ENCODE data around the gene PUS7. TPM values are rescaled to one million over a fixed set of nuclear protein-coding genes. Genes with fewer than 3 reads are reported as not detected.
A peak's percentile ranks its signal among the peaks of the same experiment; 100 is the strongest.

Gene PUS7
- total and polyA plus RNA-seq, 2 of the 4 experiments (the other 2 are of a cell fraction), result 11.7 to 17.0 TPM

DNA sequence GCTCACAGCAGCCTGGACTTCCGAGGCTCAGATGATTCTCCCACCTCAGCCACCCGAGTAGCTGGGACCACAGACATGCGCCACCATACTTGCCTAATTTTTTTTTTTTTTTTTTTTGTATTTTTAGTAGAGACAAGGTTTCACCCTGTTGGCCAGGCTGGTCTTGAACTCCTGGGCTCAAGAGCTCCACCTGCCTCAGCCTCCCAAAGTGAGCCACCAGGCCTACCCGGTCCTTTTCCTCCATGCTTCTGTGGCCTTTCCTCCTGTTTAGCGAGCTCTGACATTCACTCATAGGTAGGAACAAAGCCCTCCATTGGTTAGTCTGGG lies 83.3 kb downstream of the PUS7 start:
- no TSS peak for BruUV-seq (replicated peaks)
- Histone ChIP-seq H3K36me3 (ENCODE audit: control insufficient read depth, insufficient read depth, low read length) (no peaks in the 10 kb centered on the region), H3K4me1 (ENCODE audit: control insufficient read depth, insufficient read depth, low read length) (peaks cover 7% of the 10 kb centered on the region), H2BK20ac (ENCODE audit: low read depth, low read length) (peak overlapping the region; percentile 86), H3K9me1 (ENCODE audit: insufficient read depth, low read length) (peaks cover 9% of the 10 kb centered on the region), H3K56ac (ENCODE audit: extremely low read depth, insufficient read depth, low read length) (no peak overlapping the region), H2BK5ac (ENCODE audit: low read depth, low read length, poor library complexity, severe bottlenecking) (peak overlapping the region; percentile 59), H3K18ac (ENCODE audit: low read depth, low read length) (peak overlapping the region; percentile 47; the same call in 1 of the 2 replicates), H4K91ac (ENCODE audit: insufficient read depth, low read depth, low read length) (peak overlapping the region; percentile 80), H2AK5ac (ENCODE audit: low read depth, low read length) (peak overlapping the region; percentile 57), H3K9me3 (ENCODE audit: control insufficient read depth, insufficient read depth, low read length) (no peaks in the 10 kb centered on the region), H3K4me2 (ENCODE audit: low read depth, low read length) (no peak overlapping the region; the same call in 1 of the 2 replicates), H3K23ac (ENCODE audit: low read depth, low read length) (peak overlapping the region; percentile 39; the same call in 1 of the 2 replicates), H4K8ac (ENCODE audit: low read depth in 2 of 2, low read length in 2 of 2) (peak overlapping the region; percentile 9 to 67; a peak in 2 of 4 replicates), H3K27me3 (ENCODE audit: control insufficient read depth, insufficient read depth, low read length) (no peaks in the 10 kb centered on the region), H3K14ac (replicated peaks; ENCODE audit: low read depth, low read length) (peak overlapping the region; percentile 76), H2BK15ac (ENCODE audit: low read depth, low read length) (peak overlapping the region; percentile 69; the same call in 1 of the 3 replicates), H3K9ac (ENCODE audit: low read depth, low read length) (no peak overlapping the region), H3K79me1 (ENCODE audit: low read depth in 1 of 2, low read length in 2 of 2) (no peaks in the 10 kb centered on the region), H2BK120ac (ENCODE audit: low read depth, low read length) (peak overlapping the region; percentile 70; the same call in 1 of the 2 replicates), H3K27ac (ENCODE audit: insufficient read depth, low read length) (peak overlapping the region; percentile 16; the same call in 1 of the 2 replicates), H3K4me3 (ENCODE audit: insufficient read depth, low read depth, low read length) (no peak overlapping the region), H2AFZ (replicated peaks; ENCODE audit: low read length, poor library complexity) (peak overlapping the region; percentile 88), H4K20me1 (ENCODE audit: insufficient read depth, low read length) (no peaks in the 10 kb centered on the region), H4K5ac (ENCODE audit: low read depth, low read length) (peak overlapping the region; percentile 21; the same call in 1 of the 2 replicates), H3K4ac (ENCODE audit: low read depth, low read length) (peak overlapping the region; percentile 86), H2AK9ac (replicated peaks; ENCODE audit: low read depth, low read length, poor library complexity) (peak overlapping the region; percentile 73)
- dilution Hi-C loops (cut with HindIII; ENCODE audit: low sequenced_read_pairs, unreplicated experiment) (no loop called here), in situ Hi-C loops (cut with MboI; ENCODE audit: low sequenced_read_pairs) (no loop called here), intact Hi-C loops (cut with micrococcal nuclease) (no loop called here)
- CTCF ChIA-PET, result interaction anchor here (0.6 to 1.2 kb wide), 2 partner anchors 39 to 164 kb away, joined by 3 read pairs; no protein-coding TSS in a partner anchor
- ATAC-seq (ENCODE audit: low read depth) (no peak), DNase-seq (no peak)
- WGBS, 2 experiments (ENCODE audit: extremely low coverage in 2 of 2, insufficient read length in 1 of 2), result no CpG with 5 or more reads among the region's 5 CpGs
- TF ChIP-seq CHD1 (IDR thresholded peaks at IDR 0.05; ENCODE audit: low read depth, low read length) (no peak), FOS (IDR thresholded peaks at IDR 0.05; ENCODE audit: low read depth, low read length) (no peak), RCOR1 (IDR thresholded peaks at IDR 0.05; ENCODE audit: insufficient replicate concordance, low read length) (no peak), SMC3 (IDR thresholded peaks at IDR 0.05; ENCODE audit: low read depth, low read length) (no peak), RAD21 (IDR thresholded peaks at IDR 0.05; ENCODE audit: low read length) (no peak), RFX5 (IDR thresholded peaks at IDR 0.05; ENCODE audit: low read depth, low read length) (no peak), MAFK (IDR thresholded peaks at IDR 0.05; ENCODE audit: low read depth, low read length) (no peak), CEBPB (IDR thresholded peaks at IDR 0.05; ENCODE audit: low read depth, low read length) (no peak), MAZ (IDR thresholded peaks at IDR 0.05; ENCODE audit: borderline replicate concordance, low read depth, low read length) (no peak), POLR2A (IDR thresholded peaks at IDR 0.05; ENCODE audit: low read depth, low read length) (no peak), MXI1 (IDR thresholded peaks at IDR 0.05; ENCODE audit: borderline replicate concordance, low read depth, low read length) (no peak), BHLHE40 (IDR thresholded peaks at IDR 0.05; ENCODE audit: low read depth, low read length) (no peak), NFE2L2 (IDR thresholded peaks at IDR 0.05; ENCODE audit: low read depth, low read length) (no peak)
- TF ChIP-seq, protein P1, sequence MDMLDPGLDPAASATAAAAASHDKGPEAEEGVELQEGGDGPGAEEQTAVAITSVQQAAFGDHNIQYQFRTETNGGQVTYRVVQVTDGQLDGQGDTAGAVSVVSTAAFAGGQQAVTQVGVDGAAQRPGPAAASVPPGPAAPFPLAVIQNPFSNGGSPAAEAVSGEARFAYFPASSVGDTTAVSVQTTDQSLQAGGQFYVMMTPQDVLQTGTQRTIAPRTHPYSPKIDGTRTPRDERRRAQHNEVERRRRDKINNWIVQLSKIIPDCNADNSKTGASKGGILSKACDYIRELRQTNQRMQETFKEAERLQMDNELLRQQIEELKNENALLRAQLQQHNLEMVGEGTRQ (IDR thresholded peaks at IDR 0.05; ENCODE audit: low read depth, low read length), result no peak
- TF ChIP-seq, protein P2, sequence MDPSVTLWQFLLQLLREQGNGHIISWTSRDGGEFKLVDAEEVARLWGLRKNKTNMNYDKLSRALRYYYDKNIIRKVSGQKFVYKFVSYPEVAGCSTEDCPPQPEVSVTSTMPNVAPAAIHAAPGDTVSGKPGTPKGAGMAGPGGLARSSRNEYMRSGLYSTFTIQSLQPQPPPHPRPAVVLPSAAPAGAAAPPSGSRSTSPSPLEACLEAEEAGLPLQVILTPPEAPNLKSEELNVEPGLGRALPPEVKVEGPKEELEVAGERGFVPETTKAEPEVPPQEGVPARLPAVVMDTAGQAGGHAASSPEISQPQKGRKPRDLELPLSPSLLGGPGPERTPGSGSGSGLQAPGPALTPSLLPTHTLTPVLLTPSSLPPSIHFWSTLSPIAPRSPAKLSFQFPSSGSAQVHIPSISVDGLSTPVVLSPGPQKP (IDR thresholded peaks at IDR 0.05; ENCODE audit: borderline replicate concordance, low read depth, low read length), result no peak
- TF ChIP-seq, protein P3, sequence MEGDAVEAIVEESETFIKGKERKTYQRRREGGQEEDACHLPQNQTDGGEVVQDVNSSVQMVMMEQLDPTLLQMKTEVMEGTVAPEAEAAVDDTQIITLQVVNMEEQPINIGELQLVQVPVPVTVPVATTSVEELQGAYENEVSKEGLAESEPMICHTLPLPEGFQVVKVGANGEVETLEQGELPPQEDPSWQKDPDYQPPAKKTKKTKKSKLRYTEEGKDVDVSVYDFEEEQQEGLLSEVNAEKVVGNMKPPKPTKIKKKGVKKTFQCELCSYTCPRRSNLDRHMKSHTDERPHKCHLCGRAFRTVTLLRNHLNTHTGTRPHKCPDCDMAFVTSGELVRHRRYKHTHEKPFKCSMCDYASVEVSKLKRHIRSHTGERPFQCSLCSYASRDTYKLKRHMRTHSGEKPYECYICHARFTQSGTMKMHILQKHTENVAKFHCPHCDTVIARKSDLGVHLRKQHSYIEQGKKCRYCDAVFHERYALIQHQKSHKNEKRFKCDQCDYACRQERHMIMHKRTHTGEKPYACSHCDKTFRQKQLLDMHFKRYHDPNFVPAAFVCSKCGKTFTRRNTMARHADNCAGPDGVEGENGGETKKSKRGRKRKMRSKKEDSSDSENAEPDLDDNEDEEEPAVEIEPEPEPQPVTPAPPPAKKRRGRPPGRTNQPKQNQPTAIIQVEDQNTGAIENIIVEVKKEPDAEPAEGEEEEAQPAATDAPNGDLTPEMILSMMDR (conservative IDR thresholded peaks at IDR 0.05; ENCODE audit: low read depth, low read length), result no peak
- POLR2A ChIA-PET (ENCODE audit: unreplicated experiment), result no interaction called here
